Measurements from ENCODE around the gene BAX.
A peak's percentile ranks its signal among the peaks of the same experiment; 100 is the strongest.

BAX gene

GRCh38 chr19:48933382-48933932 is 21.2 kb upstream of the BAX start, which contains the start of gene DHDH:
Gene DHDH (plus strand): TSS chr19:48933699. CDS start chr19:48933722, 23 bp downstream.
- DNase-seq: peak; percentile 80

- no peak for DNase-seq
Observed at GRCh38 chr19:48934837-48935236, 19.8 kb upstream of the BAX start.

- DNase-seq: no peak
Observed at GRCh38 chr19:48935864-48936263, 18.8 kb upstream of the BAX start.

GRCh38 chr19:48938256-48938655 is 16.4 kb upstream of the BAX start:
- DNase-seq: no peak

- no peak for DNase-seq
Observed at GRCh38 chr19:48940902-48941301, 13.8 kb upstream of the BAX start.

GRCh38 chr19:48943081-48943480 is 11.6 kb upstream of the BAX start:
- DNase-seq: no peak

GRCh38 chr19:48945415-48945814 is 9.3 kb upstream of the BAX start:
- no peak for DNase-seq

GRCh38 chr19:48945817-48946216 is 8.9 kb upstream of the BAX start:
- DNase-seq: no peak

GRCh38 chr19:48946463-48947257 is 8.0 kb upstream of the BAX start:
- DNase-seq: no peak

- DNase-seq: no peak
Observed at GRCh38 chr19:48947258-48947542, 7.5 kb upstream of the BAX start.

GRCh38 chr19:48950159-48950558 is 4.5 kb upstream of the BAX start:
- DNase-seq: no peak

GRCh38 chr19:48950830-48951519 is 3.7 kb upstream of the BAX start:
- DNase-seq: no peak

- DNase-seq: no peak
Observed at GRCh38 chr19:48953141-48953540, 1.5 kb upstream of the BAX start.

GRCh38 chr19:48953990-48954594 is 583 bp upstream of the BAX start:
- DNase-seq: no peak

- DNase-seq: no peak
Observed at GRCh38 chr19:48955308-48955958, 758 bp downstream of the BAX start.

GRCh38 chr19:48958006-48958405 is 3.3 kb downstream of the BAX start:
- no peak for DNase-seq

GRCh38 chr19:48959341-48960239 is 4.9 kb downstream of the BAX start:
- DNase-seq: no peak

- no peak for DNase-seq
Observed at GRCh38 chr19:48961051-48961649, 6.5 kb downstream of the BAX start.

- DNase-seq: no peak
Observed at GRCh38 chr19:48961673-48962028, 7.0 kb downstream of the BAX start.

GRCh38 chr19:48962029-48962848 is 7.6 kb downstream of the BAX start:
- peak; percentile 47 for DNase-seq

- no peak for DNase-seq
Observed at GRCh38 chr19:48962849-48963165, 8.1 kb downstream of the BAX start.

All from NCI-H226 (cell line).